Neural progenitor cell (in vitro differentiated cells): ENCODE measurements around the gene MYRIP. TPM values are rescaled to one million over a fixed set of nuclear protein-coding genes. Genes with fewer than 3 reads are reported as not detected.

Source experiments
- DNase-seq: peaks from one replicate; pipeline ENCODE4 v3.0.0-alpha.2; 2016; ENCODE audit warnings: low spot score
- H2AFZ ChIP-seq: fragments of 200-600 bp; sonication (generic); replicated peaks from 2 replicates; pipeline ENCODE4 v1.6.1; 2016; ENCODE audit warnings: antibody characterized with exemption
- H3F3A ChIP-seq: fragments of 200-600 bp; sonication (generic); 2 replicates; pipeline ENCODE4 v1.6.1; 2016; ENCODE audit warnings: antibody characterized with exemption, low read depth
- H3K27ac ChIP-seq: fragments of 200-600 bp; sonication (generic); 2 replicates; pipeline ENCODE4 v1.5.1; 2016; ENCODE audit warnings: mild to moderate bottlenecking
- H3K27me3 ChIP-seq: fragments of 200-600 bp; sonication (generic); 2 replicates; pipeline ENCODE4 v1.6.1; 2016; ENCODE audit warnings: mild to moderate bottlenecking, moderate library complexity
- H3K36me3 ChIP-seq: fragments of 200-600 bp; sonication (generic); 2 replicates; pipeline ENCODE4 v1.5.1; 2016
- H3K4me1 ChIP-seq: fragments of 200-600 bp; sonication (generic); 2 replicates; pipeline ENCODE4 v1.6.1; 2016; ENCODE audit warnings: mixed run types
- H3K4me2 ChIP-seq: fragments of 200-600 bp; sonication (generic); 2 replicates; pipeline ENCODE4 v1.6.1; 2016
- H3K4me3 ChIP-seq: fragments of 200-600 bp; sonication (generic); 2 replicates; pipeline ENCODE4 v1.5.1; 2016
- H3K79me2 ChIP-seq: fragments of 200-600 bp; sonication (generic); 2 replicates; pipeline ENCODE4 v1.6.1; 2016; ENCODE audit warnings: low read depth
- H3K9ac ChIP-seq: fragments of 200-600 bp; sonication (generic); 2 replicates; pipeline ENCODE4 v1.6.1; 2016
- H3K9me3 ChIP-seq: fragments of 200-600 bp; sonication (generic); 2 replicates; pipeline ENCODE4 v1.5.1; 2016; ENCODE audit warnings: low read depth
- H4K20me1 ChIP-seq: fragments of 200-600 bp; sonication (generic); 2 replicates; pipeline ENCODE4 v1.6.1; 2016; ENCODE audit warnings: low read depth
- H3K27ac Mint-ChIP-seq: 3 replicates; pipeline ENCODE4 v1.8.0; 2021; ENCODE audit warnings: mixed read lengths
- H3K27me3 Mint-ChIP-seq: 2 replicates; pipeline ENCODE4 v1.8.0; 2022; ENCODE audit warnings: low read depth, mild to moderate bottlenecking, inconsistent platforms, moderate library complexity, mixed read lengths; ENCODE audit not compliant: insufficient read depth
- H3K36me3 Mint-ChIP-seq: 3 replicates; pipeline ENCODE4 v1.8.0; 2021; ENCODE audit warnings: mixed read lengths
- H3K4me1 Mint-ChIP-seq: 3 replicates; pipeline ENCODE4 v1.8.0; 2021; ENCODE audit warnings: mixed read lengths
- H3K4me3 Mint-ChIP-seq: 3 replicates; pipeline ENCODE4 v1.8.0; 2021; ENCODE audit warnings: mild to moderate bottlenecking, moderate library complexity, mixed read lengths
- H3K9me3 Mint-ChIP-seq: 3 replicates; pipeline ENCODE4 v1.8.0; 2020; ENCODE audit warnings: mixed read lengths
- EZH2 ChIP-seq: fragments of 200-600 bp; sonication (generic); IDR thresholded peaks from 2 replicates; pipeline ENCODE4 v1.6.1; 2017; ENCODE audit warnings: antibody characterized with exemption, mild to moderate bottlenecking, moderate library complexity
- EZH2phosphoT487 ChIP-seq: fragments of 200-600 bp; sonication (generic); IDR thresholded peaks from 2 replicates; pipeline ENCODE4 v1.6.1; 2017; ENCODE audit warnings: antibody characterized with exemption
- total RNA-seq: library from RNA; depleted of rRNA; stranded (reverse); fragments of >200 nt; gene quantifications from 2 replicates; pipeline ENCODE4 v1.2.3, GENCODE V29; 2015; ENCODE audit warnings: low replicate concordance
- TF ChIP-seq, protein P1 (sequence below): fragments of 200-600 bp; sonication (generic); IDR thresholded peaks from 2 replicates; pipeline ENCODE4 v1.5.1; 2017; ENCODE audit warnings: antibody characterized with exemption, mild to moderate bottlenecking

MYRIP gene
- total RNA-seq, 1 donor from 2014 or later: 0.62 TPM

- Histone ChIP-seq H3K9me3 (no peaks in the 10 kb centered on the region), H3K4me2 (no peak overlapping the region), H3K27ac (no peak overlapping the region), H3K36me3 (no peaks in the 10 kb centered on the region), H3F3A (no peaks in the 10 kb centered on the region), H3K9ac (no peak overlapping the region), H2AFZ (no peak overlapping the region), H3K27me3 (no peaks in the 10 kb centered on the region), H3K79me2 (no peaks in the 10 kb centered on the region), H3K4me1 (no peaks in the 10 kb centered on the region), H3K4me3 (no peak overlapping the region), H4K20me1 (no peaks in the 10 kb centered on the region)
- H3K9me3 Mint-ChIP-seq: no peaks in the 10 kb centered on the region
- no peaks in the 10 kb centered on the region for H3K36me3 Mint-ChIP-seq
- H3K4me1 Mint-ChIP-seq: no peaks in the 10 kb centered on the region
- H3K27ac Mint-ChIP-seq: no peak overlapping the region
- TF ChIP-seq, protein P1, sequence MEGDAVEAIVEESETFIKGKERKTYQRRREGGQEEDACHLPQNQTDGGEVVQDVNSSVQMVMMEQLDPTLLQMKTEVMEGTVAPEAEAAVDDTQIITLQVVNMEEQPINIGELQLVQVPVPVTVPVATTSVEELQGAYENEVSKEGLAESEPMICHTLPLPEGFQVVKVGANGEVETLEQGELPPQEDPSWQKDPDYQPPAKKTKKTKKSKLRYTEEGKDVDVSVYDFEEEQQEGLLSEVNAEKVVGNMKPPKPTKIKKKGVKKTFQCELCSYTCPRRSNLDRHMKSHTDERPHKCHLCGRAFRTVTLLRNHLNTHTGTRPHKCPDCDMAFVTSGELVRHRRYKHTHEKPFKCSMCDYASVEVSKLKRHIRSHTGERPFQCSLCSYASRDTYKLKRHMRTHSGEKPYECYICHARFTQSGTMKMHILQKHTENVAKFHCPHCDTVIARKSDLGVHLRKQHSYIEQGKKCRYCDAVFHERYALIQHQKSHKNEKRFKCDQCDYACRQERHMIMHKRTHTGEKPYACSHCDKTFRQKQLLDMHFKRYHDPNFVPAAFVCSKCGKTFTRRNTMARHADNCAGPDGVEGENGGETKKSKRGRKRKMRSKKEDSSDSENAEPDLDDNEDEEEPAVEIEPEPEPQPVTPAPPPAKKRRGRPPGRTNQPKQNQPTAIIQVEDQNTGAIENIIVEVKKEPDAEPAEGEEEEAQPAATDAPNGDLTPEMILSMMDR: no peak
- TF ChIP-seq EZH2 (no peak), EZH2phosphoT487 (no peak)
- no peak for DNase-seq
- H3K27me3 Mint-ChIP-seq: no peaks in the 10 kb centered on the region
- H3K4me3 Mint-ChIP-seq: no peak overlapping the region
Measured at GRCh38 chr3:40018369-40018768, 209.0 kb downstream of the MYRIP start.

GRCh38 chr3:40019376-40019775, 210.0 kb downstream of the MYRIP start:
- Histone ChIP-seq H3K79me2 (no peaks in the 10 kb centered on the region), H3K27me3 (no peaks in the 10 kb centered on the region), H3K27ac (no peak overlapping the region), H4K20me1 (no peaks in the 10 kb centered on the region), H3K9ac (no peak overlapping the region), H3K9me3 (no peaks in the 10 kb centered on the region), H3F3A (no peaks in the 10 kb centered on the region), H3K4me3 (no peak overlapping the region), H3K36me3 (no peaks in the 10 kb centered on the region), H2AFZ (no peak overlapping the region), H3K4me2 (no peak overlapping the region), H3K4me1 (no peaks in the 10 kb centered on the region)
- no peaks in the 10 kb centered on the region for H3K27me3 Mint-ChIP-seq
- H3K9me3 Mint-ChIP-seq: peaks cover 6% of the 10 kb centered on the region
- no peak overlapping the region for H3K27ac Mint-ChIP-seq
- H3K4me3 Mint-ChIP-seq: no peak overlapping the region
- TF ChIP-seq EZH2 (no peak), EZH2phosphoT487 (no peak)
- TF ChIP-seq, protein P1: no peak
- no peaks in the 10 kb centered on the region for H3K4me1 Mint-ChIP-seq
- no peaks in the 10 kb centered on the region for H3K36me3 Mint-ChIP-seq
- DNase-seq: no peak

GRCh38 chr3:40020689-40021088, 211.3 kb downstream of the MYRIP start:
- TF ChIP-seq EZH2 (no peak), EZH2phosphoT487 (no peak)
- TF ChIP-seq, protein P1: no peak
- Histone ChIP-seq H3K4me2 (no peak overlapping the region), H3F3A (no peaks in the 10 kb centered on the region), H3K4me3 (no peak overlapping the region), H3K27ac (no peak overlapping the region), H3K27me3 (no peaks in the 10 kb centered on the region), H4K20me1 (no peaks in the 10 kb centered on the region), H3K9ac (no peak overlapping the region), H2AFZ (no peak overlapping the region), H3K79me2 (no peaks in the 10 kb centered on the region), H3K4me1 (no peaks in the 10 kb centered on the region), H3K9me3 (no peaks in the 10 kb centered on the region), H3K36me3 (no peaks in the 10 kb centered on the region)
- Mint-ChIP-seq H3K27ac (no peak overlapping the region), H3K4me3 (no peak overlapping the region), H3K27me3 (no peaks in the 10 kb centered on the region), H3K4me1 (no peaks in the 10 kb centered on the region), H3K36me3 (no peaks in the 10 kb centered on the region), H3K9me3 (peaks cover 9% of the 10 kb centered on the region)
- DNase-seq: no peak
